PC-3 (cell line): Measurements from ENCODE around the gene SPATA9. TPM values are rescaled to one million over a fixed set of nuclear protein-coding genes. Genes with fewer than 3 reads are reported as not detected.

Source experiments
- ATAC-seq: fragments of 200-7000 bp; cut with Tn5 transposase; 2 replicates; pipeline ENCODE4 v1.9.1; 2020; ENCODE audit warnings: mild to moderate bottlenecking, moderate library complexity
- BruUV-seq: library from RNA; stranded (reverse); fragments of 400-500 nt; replicated peaks from 2 replicates; lab custom pipeline; 2021; lab: Mats Ljungman, UMichigan
- CTCF ChIA-PET: fragments of 300-600 bp; sonication (Branson Sonifier 250); formaldehyde crosslinking; loops from one replicate; lab custom pipeline; 2022; ENCODE audit warnings: antibody characterized with exemption; lab: Charles Lee
- POLR2A ChIA-PET: fragments of 300-600 bp; sonication (Branson Sonifier 250); formaldehyde crosslinking; loops from one replicate; lab custom pipeline; 2022; ENCODE audit warnings: antibody characterized with exemption; ENCODE audit not compliant: unreplicated experiment; lab: Charles Lee
- DNase-seq: peaks from one replicate; pipeline ENCODE4 v3.0.0-alpha.2; 2015
- H2AFZ ChIP-seq: fragments of 300-600 bp; sonication (generic); 2 replicates; pipeline ENCODE4 v1.6.0; 2016; ENCODE audit warnings: antibody characterized with exemption, low read length
- H3F3A ChIP-seq: fragments of 300-600 bp; sonication (generic); one replicate; pipeline ENCODE4 v1.6.0; 2017; ENCODE audit warnings: antibody characterized with exemption, low read length, control low read depth, mild to moderate bottlenecking; ENCODE audit not compliant: unreplicated experiment
- H3K27ac ChIP-seq: fragments of 300-600 bp; sonication (generic); 2 replicates; pipeline ENCODE4 v1.5.1; 2016; ENCODE audit warnings: mild to moderate bottlenecking, low read length
- H3K27me3 ChIP-seq: fragments of 300-600 bp; sonication (generic); 2 replicates; pipeline ENCODE4 v1.6.1; 2016; ENCODE audit warnings: low read length, mixed read lengths
- H3K36me3 ChIP-seq: fragments of 300-600 bp; sonication (generic); 2 replicates; pipeline ENCODE4 v1.6.1; 2016; ENCODE audit warnings: low read depth, mixed run types, low read length, mixed read lengths
- H3K4me1 ChIP-seq: fragments of 300-600 bp; sonication (generic); 2 replicates; pipeline ENCODE4 v1.5.1; 2016; ENCODE audit warnings: low read length; ENCODE audit not compliant: insufficient read depth
- H3K4me2 ChIP-seq: fragments of 300-600 bp; sonication (generic); 2 replicates; pipeline ENCODE4 v1.6.0; 2016; ENCODE audit warnings: low read length
- H3K4me3 ChIP-seq: fragments of 300-600 bp; sonication (generic); 2 replicates; pipeline ENCODE4 v1.5.1; 2016; ENCODE audit warnings: mild to moderate bottlenecking, low read length, mixed read lengths
- H3K79me2 ChIP-seq: fragments of 300-600 bp; sonication (generic); 2 replicates; pipeline ENCODE4 v1.6.1; 2017; ENCODE audit warnings: low read length, mixed read lengths
- H3K9ac ChIP-seq: fragments of 300-600 bp; sonication (generic); 2 replicates; pipeline ENCODE4 v1.6.0; 2016; ENCODE audit warnings: mild to moderate bottlenecking, low read length
- H3K9me2 ChIP-seq: fragments of 300-600 bp; sonication (generic); replicated peaks from 2 replicates; pipeline ENCODE4 v1.6.1; 2016; ENCODE audit warnings: mixed run types, low read length, mixed read lengths
- H3K9me3 ChIP-seq: fragments of 300-600 bp; sonication (generic); 2 replicates; pipeline ENCODE4 v1.6.1; 2016; ENCODE audit warnings: low read length, mixed read lengths
- H4K20me1 ChIP-seq: fragments of 300-600 bp; sonication (generic); 2 replicates; pipeline ENCODE4 v1.6.1; 2016; ENCODE audit warnings: low read length, mixed read lengths
- EZH2 ChIP-seq: fragments of 300-600 bp; sonication (generic); IDR thresholded peaks from one replicate; pipeline ENCODE4 v1.6.1; 2017; ENCODE audit warnings: antibody characterized with exemption, mild to moderate bottlenecking, low read length; ENCODE audit not compliant: unreplicated experiment
- EZH2phosphoT487 ChIP-seq: fragments of 300-600 bp; sonication (generic); IDR thresholded peaks from 2 replicates; pipeline ENCODE4 v1.6.1; 2018; ENCODE audit warnings: mild to moderate bottlenecking, antibody characterized with exemption, low read length, borderline replicate concordance
- intact Hi-C: fragments of 100-400 bp; cut with micrococcal nuclease; formaldehyde crosslinking; loops from 2 replicates; pipeline ENCODE4 v1.9.0; 2023
- total RNA-seq: library from RNA; depleted of rRNA; stranded (reverse); fragments of >200 nt; gene quantifications from 2 replicates; pipeline ENCODE4 v1.2.3, GENCODE V29; 2014
- TF ChIP-seq, protein P1 (sequence below): fragments of 300-600 bp; sonication (generic); conservative IDR thresholded peaks from 2 replicates; pipeline ENCODE4 v1.5.1; 2017; ENCODE audit warnings: antibody characterized with exemption, low read depth, mild to moderate bottlenecking, low read length

The SPATA9 gene
- total RNA-seq, 1 experiment from 2014 or later: not detected

DNA sequence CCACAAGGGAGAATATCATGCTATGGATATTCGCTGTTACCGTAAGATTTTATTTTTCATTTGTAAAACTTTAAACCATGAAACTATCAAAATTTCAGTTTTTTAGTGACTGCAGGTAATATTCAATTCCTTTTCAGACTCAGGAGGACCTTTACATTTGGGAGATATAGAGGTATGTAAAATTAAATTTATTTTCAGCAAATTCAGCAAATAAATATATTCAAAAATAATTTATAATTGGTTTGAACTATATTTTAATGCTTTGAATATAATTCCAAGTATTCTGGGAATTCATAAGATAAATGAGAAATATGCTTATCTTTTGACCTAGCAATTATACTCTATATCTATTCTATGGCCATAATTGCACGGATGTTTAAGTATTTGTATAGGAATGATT is 28.6 kb downstream of the SPATA9 start:
- intact Hi-C loops: no loop called here
- H3K9me2 ChIP-seq: no peaks in the 10 kb centered on the region
- TF ChIP-seq EZH2phosphoT487: no peak
- TF ChIP-seq, protein P1, sequence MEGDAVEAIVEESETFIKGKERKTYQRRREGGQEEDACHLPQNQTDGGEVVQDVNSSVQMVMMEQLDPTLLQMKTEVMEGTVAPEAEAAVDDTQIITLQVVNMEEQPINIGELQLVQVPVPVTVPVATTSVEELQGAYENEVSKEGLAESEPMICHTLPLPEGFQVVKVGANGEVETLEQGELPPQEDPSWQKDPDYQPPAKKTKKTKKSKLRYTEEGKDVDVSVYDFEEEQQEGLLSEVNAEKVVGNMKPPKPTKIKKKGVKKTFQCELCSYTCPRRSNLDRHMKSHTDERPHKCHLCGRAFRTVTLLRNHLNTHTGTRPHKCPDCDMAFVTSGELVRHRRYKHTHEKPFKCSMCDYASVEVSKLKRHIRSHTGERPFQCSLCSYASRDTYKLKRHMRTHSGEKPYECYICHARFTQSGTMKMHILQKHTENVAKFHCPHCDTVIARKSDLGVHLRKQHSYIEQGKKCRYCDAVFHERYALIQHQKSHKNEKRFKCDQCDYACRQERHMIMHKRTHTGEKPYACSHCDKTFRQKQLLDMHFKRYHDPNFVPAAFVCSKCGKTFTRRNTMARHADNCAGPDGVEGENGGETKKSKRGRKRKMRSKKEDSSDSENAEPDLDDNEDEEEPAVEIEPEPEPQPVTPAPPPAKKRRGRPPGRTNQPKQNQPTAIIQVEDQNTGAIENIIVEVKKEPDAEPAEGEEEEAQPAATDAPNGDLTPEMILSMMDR: no peak
- TF ChIP-seq EZH2: no peak
- 0 out of 2 replicates have a peak, but pooled peaks have one; percentile 42 for ATAC-seq
- BruUV-seq: no TSS peak
- H3K27ac ChIP-seq: no peak overlapping the region
- no peak for DNase-seq
- no peaks in the 10 kb centered on the region for H4K20me1 ChIP-seq
- no peaks in the 10 kb centered on the region for H3F3A ChIP-seq
- H3K4me2 ChIP-seq: no peak overlapping the region
- H3K79me2 ChIP-seq: no peaks in the 10 kb centered on the region
- no peak overlapping the region for H3K4me3 ChIP-seq
- no peaks in the 10 kb centered on the region for H3K4me1 ChIP-seq
- ChIA-PET CTCF (no interaction called here), POLR2A (no interaction called here)
- no peaks in the 10 kb centered on the region for H3K27me3 ChIP-seq
- H2AFZ ChIP-seq: no peak overlapping the region
- H3K9me3 ChIP-seq: no peaks in the 10 kb centered on the region
- no peak overlapping the region for H3K9ac ChIP-seq
- no peaks in the 10 kb centered on the region for H3K36me3 ChIP-seq

DNA sequence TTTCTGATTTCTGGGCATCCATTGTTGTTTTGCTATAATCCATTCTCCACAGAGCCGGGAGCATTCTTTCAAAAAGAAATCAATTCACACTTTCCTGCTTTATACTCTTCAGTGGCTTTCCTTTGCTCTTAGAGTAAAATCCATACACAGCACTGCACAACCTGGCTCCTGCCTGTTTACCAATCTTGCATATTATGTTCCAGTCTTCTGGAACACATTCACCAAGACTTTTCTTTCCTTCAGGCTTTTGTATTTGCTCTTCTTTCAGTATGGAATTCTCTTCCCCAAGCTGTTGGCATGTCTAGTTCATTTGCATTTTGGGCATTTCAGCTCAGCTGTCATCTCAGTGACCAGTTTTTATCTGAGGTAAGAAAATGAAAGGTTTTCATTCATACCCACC is 29.9 kb downstream of the SPATA9 start:
- no peak overlapping the region for H2AFZ ChIP-seq
- H3K4me1 ChIP-seq: peaks cover 2% of the 10 kb centered on the region; the same call in 1 of the 2 replicates
- H3K9me3 ChIP-seq: no peaks in the 10 kb centered on the region
- no peaks in the 10 kb centered on the region for H4K20me1 ChIP-seq
- POLR2A ChIA-PET: no interaction called here
- intact Hi-C loops: no loop called here
- no peaks in the 10 kb centered on the region for H3K9me2 ChIP-seq
- no peaks in the 10 kb centered on the region for H3K79me2 ChIP-seq
- no peaks in the 10 kb centered on the region for H3F3A ChIP-seq
- CTCF ChIA-PET: no interaction called here
- H3K36me3 ChIP-seq: no peaks in the 10 kb centered on the region
- DNase-seq: no peak
- BruUV-seq: no TSS peak
- no peak overlapping the region for H3K9ac ChIP-seq
- no peak overlapping the region for H3K4me2 ChIP-seq
- H3K27ac ChIP-seq: no peak overlapping the region
- no peaks in the 10 kb centered on the region for H3K27me3 ChIP-seq
- TF ChIP-seq EZH2 (no peak), EZH2phosphoT487 (no peak)
- TF ChIP-seq, protein P1: no peak
- H3K4me3 ChIP-seq: no peak overlapping the region
- no peak for ATAC-seq

DNA sequence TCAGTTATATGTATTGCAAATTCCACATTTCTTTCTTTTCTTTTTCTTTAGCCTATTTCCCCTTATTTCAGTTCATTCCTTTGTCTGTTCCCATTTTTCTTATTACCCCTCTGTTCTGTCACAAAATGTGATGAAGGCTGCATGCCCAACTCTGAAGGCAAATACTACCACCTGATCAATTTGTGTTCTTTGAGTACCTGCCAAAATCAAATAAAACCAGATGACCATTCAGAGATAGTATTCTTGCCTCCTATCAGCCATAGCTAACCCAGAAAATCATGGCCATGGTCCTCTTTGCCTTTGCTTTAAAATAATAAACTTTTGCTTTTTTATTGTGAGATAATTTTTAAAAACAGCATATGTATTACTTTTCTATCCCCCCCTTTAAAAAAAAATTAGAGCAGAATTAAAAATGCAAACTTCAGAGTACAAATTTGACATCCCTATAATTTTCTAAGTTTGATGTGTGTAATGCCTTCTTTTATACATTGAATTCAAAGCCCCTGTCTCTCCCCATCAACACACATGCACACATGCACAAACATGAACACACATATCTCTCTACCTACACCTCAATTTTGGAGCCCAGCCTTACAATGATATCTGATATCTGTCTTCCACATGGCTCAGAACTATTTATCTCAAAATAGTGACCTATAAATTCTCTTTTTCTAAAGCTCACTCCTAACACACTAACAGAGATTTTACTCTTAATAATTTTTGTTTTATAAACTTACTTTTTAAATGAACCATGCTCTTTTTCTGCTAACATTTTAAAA is 32.8 kb downstream of the SPATA9 start:
- H3K9me3 ChIP-seq: no peaks in the 10 kb centered on the region
- no peak overlapping the region for H3K27ac ChIP-seq
- no peaks in the 10 kb centered on the region for H3K36me3 ChIP-seq
- peaks cover 12% of the 10 kb centered on the region for H3K4me1 ChIP-seq
- no peak overlapping the region for H3K9ac ChIP-seq
- DNase-seq (no peak), ATAC-seq (no peak)
- H3K4me3 ChIP-seq: no peak overlapping the region
- intact Hi-C loops: no loop called here
- H2AFZ ChIP-seq: no peak overlapping the region
- no peaks in the 10 kb centered on the region for H3F3A ChIP-seq
- no peaks in the 10 kb centered on the region for H3K9me2 ChIP-seq
- TF ChIP-seq EZH2phosphoT487 (no peak), EZH2 (no peak)
- TF ChIP-seq, protein P1: no peak
- ChIA-PET POLR2A (no interaction called here), CTCF (no interaction called here)
- no peaks in the 10 kb centered on the region for H3K79me2 ChIP-seq
- H3K27me3 ChIP-seq: no peaks in the 10 kb centered on the region
- H4K20me1 ChIP-seq: no peaks in the 10 kb centered on the region
- no peak overlapping the region for H3K4me2 ChIP-seq
- BruUV-seq: no TSS peak
